Effector CD4-positive, alpha-beta T cell (primary cell): ENCODE measurements around the gene FAM83E.
A peak's percentile ranks its signal among the peaks of the same experiment; 100 is the strongest.
"Not testable (repeated sequence)": the region's sequence is repeated elsewhere in the genome, so short reads cannot be mapped to it uniquely, and the experiment has no call there.

ENCODE experiments used
- DNase-seq: peaks from one replicate; pipeline ENCODE4 v3.0.0-alpha.2; 2020

Gene FAM83E

DNA sequence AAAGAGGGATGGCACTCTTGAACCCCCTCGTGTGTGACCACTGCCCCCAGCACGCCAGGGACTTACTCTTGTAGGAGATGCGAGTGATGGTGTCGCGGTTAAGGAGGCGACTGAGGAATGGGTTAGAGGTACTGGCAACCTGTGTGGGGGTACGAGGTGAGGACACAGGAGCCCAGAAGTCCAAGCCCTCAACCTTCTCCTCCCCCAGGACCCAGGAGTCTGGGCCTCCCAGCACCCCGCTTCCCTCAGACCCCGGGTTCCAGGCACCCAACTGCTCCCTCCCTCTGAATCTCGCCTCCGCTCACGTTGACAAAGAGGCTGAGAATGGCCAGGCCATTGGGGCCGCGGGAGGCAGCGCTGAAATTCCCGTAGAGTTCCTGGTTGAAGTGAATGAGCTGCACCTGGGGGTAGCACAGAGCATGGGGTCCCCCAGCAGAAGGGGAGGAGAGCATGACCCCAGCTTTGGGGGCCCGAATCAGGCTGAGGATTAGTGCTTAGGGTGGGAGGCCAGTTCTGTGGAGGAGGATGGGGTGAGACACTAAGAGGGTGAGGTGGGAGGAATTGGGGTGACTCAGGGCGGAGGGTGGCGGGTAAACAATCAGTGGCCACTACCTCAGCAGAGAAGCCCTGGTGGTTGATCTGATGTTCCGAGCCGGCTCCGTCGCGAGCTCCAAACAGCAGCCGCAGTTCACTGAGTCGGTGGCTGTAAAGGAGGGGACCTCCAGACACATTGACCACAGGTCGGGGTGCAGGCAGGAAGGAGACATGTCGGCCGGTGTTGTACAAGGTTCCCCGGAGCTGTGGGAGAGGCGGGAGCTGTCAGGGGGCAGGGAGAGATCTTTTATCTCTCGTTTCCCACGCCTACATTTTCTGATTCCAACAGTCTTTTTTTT lies 24.9 kb upstream of the FAM83E start:
- DNase-seq, result no peak

DNA sequence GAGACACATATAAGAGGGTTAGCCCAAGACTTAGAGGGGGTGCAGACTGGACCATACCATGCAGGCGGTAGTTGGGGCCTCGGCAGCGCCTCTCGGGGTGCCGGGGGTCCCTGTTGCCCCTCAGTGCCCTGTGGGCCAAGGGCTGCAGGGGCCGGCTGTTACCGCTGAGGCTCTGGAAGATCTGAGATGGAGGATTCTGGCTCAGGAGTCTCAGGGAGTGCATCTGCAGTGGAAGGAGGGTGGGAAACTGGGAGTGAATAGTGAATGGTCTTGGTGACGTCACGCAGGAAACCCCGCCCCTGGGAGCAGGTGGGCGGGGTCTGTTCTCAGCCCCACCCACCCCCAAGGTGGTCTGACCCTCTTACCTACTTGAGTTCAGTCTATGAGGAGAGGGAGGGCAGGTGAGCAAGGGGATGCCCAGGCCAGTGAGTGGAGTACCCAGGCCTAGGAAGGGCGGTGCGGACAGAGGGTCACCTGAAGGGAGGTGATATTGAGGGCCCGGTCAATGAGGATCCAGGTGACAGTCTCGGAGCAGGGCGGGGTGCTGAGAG lies 24.0 kb upstream of the FAM83E start:
- DNase-seq, result no peak

DNA sequence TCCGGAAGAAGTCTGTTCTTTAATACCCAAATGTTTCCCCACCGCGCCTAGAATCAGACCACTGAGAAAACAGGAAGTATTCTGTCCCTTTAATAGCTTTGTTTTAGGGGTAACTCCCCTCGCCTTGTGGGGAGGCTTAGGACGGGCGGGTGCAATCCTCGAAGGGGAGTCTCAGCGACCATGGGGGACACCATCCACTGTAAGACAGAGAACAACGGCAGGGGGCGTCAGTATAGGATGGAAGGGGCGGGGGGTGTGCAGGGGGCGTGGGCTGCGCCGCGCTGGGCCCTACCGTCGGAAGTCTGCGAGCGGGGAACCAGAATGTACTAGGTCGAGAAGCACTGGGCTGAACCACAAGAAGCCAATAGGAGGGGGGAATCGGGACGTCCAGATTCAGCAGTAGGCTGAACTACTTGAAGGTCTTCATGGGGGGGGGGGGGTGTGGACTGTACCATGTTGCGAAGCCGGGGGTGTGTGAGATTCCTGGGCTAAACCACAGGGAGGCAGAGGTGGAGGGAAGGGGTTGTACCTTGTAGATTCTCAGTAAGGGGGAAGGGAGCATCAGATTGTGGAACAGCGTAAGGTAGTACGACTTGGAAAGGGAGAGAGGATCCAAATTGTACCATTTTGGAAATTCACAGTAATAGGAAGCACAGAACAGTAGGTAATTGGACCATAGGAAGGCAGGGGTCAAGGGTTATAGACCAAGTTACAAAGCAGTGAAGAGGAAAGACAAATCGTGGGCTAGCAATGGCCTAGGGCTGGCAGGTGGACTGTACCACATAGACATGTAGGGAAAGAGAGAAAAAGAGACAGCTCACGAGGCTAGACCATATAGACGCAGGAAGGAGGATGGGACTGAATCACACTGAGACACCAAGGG lies 23.3 kb upstream of the FAM83E start:
- DNase-seq, result peak; percentile 78

DNA sequence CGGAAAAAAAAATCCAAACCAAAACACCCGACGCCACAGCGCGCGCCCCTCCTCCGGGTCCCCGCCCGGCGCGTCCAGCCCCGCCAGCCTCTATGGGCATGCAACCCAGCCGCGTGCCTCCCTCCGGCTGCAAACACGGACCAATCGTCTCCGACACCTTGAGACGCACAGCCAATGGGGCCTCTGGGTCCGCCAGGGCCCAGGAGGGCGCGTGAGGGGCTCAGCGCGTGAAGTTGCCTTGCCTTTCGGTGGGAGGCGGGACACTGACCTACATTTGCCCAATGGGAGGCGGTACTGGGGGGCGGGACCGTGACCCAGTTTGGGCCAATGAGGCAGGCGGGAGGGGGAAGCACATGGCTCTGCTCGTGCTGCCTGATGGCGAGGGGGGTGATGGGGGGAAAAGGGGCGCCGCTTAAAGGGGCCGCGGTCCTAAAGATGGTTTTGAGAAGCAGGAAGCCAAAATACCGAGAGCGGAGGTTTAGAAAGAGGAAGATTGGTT lies 22.6 kb upstream of the FAM83E start:
- DNase-seq, result peak; percentile 99

DNA sequence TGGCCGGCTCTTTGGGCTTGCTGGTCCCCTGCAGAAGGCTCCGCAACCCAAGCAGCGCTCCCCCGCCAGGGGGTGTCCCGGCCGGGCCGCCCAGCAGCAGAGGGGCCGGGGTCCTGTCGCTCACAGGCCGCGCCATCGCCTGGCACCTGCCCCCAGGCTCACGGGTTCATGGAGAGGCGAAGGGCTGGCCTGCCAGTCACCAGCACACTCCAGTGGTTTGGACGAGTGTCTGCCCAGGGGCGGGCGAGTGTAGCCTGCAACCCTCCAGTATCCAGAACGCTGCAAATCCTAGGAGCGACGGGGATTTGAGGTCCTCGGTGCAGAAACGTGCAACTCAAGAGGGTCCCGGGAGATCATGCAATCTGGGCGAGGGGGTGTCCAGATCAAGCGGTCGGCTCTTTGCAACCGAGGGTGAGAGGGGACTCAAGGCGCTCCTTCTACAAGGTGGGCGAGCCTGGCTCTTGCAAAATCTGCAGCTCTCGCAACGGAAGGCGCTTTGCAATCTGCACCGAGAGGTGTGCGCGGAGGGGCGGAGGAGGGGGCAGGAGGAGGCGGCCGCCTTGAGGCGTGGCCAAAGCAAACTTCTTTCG lies 22.1 kb upstream of the FAM83E start, which contains the start of gene DBP:
TSS of gene DBP (minus strand) at position 521 of the 590 bp plus-strand sequence. CDS start at position 136, 385 bp downstream.
- DNase-seq, result peak; percentile 38

DNA sequence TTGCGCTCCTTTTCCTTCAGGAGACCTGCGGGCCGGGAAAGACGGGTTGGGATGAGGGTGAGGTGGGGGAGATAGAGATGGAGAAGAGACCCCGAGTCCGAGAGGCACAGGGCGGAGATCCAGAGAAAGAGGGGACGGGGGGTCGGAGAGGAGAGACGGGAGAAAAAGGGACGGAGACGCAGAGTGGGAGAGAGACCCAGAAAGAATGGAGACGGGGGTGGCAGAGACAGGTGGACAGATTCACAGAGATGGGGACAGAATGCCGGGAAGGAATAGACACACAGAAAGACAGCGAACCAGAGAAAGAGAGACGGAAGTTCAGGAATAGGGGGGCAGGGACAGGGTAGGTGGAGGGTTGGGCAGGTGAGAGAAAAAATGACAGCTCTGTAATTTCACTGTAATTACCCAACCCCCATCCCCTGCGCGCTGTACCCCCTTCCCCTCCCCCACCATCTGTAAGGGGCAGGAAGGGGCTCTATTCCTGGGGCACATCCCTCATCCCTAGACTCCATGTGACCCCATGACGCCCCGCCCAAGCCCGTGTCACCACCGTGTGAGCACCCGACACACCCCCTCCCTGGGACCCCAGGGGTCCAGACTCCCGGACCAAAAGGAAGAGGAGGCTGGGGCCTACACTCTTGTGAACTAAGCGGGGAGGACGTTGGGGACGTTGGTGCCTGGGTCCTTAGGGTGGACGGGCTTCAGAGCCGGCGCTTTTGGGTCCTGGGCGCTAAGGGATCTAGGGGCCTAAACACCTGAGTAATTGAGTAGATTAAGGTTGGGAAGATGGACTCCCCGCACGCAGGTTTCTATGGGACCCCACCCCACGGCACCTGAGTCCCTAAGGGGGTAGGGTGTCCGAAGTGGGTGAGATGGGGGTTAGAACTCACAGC lies 21.3 kb upstream of the FAM83E start:
- no peak for DNase-seq

DNA sequence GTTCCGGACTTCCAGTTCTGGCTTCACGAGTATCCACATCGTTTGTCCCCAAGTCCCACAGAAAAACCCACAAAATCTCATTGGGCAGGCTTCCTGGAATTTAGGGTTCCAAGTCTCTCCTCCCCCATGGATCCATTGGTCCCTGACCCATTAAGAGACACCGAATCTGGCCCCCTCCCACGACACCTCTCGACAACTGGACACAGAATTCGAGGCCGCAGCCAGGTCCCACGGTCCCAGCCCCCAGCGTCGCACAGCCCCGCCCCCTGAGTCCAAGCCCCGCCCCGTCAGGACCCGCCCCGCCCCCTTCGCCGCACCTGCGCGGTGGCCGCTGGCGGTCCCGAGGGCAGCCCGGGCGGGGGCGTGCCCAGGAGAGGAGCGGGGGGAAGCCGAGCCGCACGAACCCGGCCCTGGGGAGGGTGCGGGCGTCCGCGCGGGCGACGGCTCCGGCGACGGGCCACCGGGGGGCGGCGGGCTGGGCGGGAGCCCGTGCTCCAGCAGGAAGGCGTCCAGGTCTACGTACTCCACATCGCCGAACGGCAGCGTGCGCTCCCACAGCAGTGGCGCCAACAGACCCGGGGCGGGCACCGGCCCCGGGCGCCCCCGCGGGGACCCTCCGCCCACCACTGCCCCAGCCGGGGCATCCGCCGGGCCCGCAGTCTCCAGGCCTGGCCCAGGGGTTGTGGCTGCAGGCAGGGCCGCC lies 20.5 kb upstream of the FAM83E start:
- peak; percentile 70 for DNase-seq

DNA sequence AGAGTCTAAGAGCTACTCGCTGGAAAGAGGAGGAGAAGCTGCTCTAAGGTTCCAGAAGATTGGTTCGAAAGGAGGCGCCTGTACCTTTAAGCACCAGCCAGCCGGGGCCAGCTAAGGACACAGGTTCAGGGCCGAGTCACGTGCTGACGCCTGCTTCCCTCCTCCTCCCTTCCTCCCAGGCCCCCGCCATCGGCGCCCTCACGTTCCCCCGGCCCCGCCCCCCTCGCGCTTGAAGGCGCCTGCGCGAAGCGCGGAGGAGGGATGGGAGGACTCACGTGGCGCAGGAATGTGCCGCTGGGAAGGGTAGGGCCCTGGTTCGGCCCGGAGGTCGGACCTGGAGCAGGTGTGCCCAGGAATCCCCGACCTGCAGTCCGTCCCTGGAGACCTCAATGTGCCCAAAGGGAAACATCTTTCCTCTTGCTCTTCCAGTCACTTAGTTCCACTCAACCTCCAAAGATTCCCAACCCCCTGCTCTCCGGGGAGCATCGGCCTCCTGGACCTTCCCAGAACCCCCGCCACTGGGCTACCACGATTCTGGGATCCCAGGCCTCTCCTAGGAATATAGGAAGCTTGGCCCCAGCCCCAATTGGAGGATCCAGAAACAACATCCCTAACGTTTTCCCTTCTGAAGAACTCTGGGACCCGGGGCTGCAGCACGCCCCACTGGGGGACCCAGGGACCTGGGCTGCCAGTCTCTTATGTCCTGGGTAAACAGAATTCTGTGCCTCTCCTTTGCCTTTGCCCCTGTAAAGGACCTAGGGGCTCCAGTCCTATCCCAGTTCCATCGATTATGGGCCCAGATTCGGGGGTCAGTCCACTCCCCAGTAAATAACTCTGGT lies 19.8 kb upstream of the FAM83E start:
- peak; percentile 81 for DNase-seq

DNA sequence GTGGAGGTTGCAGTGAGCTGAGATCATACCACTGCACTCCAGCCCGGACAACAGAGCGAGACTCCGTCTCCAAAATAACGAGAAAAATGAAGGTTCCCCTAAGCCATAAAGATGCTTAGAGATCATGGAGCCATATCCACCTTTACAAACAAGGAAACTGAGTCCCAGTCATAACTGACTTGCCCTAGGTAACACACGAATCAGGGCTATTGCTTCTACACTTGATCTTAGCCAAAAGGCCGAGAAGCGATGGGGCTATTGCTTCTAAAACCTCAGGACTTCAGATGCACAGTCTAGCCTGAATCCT lies 19.1 kb upstream of the FAM83E start:
- DNase-seq, result no peak

DNA sequence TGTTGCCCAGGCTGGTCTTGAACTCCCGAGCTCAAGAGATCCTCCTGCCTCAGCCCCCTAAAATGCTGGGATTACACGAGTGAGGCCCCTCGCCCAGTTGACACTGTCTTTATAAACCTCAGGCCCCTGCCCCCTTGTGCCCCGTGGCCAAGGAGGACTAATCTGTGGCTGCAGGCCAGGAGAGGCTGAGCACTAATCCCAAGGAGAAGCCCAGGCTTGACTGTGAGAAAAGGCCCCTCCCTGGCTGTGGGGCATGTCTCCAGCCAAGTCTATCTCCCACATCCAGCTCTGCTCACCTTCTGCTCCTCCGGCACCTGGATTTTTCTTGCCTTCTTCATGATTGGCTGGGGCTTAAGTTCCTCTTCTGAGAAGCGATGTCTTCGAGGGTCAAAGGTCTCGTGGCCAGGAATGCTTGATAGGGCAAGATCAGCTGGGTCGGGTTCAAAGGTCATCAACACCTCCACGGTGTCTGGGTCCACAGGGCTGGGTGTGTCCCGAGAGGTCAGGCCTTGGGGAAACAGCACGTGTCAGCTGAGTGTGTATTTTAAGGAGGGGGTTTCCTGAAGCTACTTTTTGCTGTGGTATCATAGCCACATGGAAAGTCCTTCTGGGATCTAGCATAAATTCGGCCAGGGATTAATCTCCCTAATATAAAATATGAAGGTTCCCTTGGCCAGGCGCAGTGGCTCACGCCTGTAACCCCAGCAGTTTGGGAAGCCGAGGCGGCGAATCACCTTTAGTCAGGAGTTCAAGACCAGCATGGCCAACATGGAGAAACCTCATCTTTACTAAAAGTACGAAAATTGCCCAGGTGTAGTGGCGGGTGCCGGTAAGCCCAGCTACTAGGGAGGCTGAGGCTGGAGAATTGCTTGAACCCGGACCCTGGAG lies 18.5 kb upstream of the FAM83E start:
- no peak for DNase-seq

DNA sequence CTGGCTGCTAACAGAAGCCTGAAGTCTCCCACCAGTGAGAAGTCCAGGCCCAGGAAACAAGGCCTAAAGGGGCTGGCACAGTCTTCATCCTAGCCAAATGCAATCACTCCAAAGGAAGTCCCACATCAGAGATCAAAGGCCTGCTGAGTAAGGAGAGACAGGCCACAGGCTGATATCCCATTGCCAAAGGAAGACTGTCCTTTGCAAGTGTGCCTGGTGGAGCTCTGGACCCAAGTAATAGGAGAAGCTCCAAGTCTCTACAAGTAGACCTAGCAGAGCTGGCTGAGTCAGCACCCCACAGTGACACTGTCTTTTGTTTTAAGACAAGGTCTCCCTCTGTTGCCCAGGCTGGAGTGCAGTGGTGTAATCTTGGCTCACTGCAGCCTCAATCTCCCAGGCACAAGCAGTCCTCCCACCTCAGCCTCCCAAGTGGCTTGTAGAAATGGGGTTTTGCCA lies 17.8 kb upstream of the FAM83E start:
- DNase-seq, result no peak

DNA sequence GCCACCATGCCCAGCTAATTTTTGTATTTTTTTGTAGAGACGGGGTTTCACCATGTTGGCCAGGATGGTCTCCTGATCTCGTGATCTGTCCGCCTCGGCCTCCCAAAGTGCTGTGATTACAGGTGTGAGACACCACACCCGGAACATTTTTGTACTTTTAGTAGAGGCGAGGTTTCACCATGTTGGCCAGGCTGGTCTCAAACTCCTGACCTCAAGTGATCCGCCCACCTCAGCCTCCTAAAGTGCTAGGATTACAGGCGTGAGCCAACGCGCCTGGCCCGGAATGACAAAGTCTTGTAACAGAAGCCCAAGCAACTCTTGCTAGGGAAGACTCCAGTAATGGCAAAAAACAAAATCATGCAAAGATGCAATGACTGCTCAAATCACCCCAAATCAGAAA lies 17.4 kb upstream of the FAM83E start:
- not testable (repeated sequence) for DNase-seq

DNA sequence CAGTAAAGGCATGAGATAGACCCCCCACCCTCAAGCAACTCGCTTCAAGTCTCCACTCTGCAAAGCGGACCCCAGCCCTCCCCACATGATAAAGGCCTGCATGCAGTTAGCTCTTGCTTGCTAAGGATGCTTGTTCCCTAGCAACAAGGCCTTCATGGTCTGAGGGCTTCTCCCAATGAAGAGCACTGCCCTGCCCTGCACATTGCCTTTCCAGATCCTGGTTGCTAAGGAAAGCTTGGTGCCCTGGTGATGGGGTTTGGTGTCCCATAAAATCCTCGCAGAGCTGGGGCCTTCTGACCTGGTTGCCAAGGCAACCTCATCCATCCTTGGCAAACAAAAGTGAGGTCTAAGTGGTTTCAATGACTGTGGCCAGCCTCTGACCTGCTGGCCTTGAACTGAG lies 16.3 kb upstream of the FAM83E start:
- no peak for DNase-seq

DNA sequence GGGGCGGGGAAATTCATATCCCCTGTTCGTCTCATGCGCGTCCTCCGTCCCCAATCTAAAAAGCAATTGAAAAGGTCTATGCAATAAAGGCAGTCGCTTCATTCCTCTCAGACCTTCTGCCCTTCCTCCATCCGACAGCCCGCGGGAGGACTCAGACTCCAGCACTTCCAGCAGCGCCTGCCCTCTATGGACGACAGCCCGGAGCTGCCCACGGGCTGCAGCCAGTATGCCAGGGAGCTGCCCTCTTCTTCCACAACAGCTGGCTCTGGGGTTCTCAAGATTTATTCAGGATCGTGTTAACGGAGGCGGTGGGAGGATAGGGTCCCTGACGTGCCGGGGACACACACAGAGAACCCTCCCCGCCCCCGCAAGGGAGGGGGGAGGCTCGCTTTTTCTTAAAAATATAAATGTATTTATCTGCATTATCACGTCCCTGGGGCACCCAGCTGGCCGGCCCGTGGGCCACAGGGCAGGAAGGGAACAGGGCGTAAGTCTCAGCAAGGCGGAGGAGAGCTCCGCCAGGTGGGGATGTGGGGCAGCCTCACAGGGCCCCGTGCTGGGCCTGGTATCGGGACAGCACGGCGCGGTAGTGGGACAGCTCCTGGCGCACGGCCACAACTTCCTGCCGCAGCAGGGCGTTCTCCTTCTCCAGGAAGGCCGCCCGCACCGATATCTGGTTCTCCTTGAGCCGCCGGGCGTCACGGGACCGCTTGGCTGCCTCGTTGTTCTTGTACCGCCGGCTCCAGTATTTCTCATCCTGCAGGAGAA lies 15.6 kb upstream of the FAM83E start:
- DNase-seq, result no peak

DNA sequence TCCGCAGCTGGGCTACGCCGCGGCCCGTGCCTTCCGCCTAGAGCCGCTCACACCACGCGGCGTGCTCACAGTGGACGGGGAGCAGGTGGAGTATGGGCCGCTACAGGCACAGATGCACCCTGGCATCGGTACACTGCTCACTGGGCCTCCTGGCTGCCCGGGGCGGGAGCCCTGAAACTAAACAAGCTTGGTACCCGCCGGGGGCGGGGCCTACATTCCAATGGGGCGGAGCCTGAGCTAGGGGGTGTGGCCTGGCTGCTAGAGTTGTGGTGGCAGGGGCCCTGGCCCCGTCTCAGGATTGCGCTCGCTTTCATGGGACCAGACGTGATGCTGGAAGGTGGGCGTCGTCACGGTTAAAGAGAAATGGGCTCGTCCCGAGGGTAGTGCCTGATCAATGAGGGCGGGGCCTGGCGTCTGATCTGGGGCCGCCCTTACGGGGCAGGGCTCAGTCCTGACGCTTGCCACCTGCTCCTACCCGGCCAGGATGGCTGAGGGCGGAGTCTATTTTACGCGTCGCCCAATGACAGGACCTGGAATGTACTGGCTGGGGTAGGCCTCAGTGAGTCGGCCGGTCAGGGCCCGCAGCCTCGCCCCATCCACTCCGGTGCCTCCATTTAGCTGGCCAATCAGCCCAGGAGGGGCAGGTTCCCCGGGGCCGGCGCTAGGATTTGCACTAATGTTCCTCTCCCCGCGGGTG lies 14.9 kb upstream of the FAM83E start:
- DNase-seq, result no peak

DNA sequence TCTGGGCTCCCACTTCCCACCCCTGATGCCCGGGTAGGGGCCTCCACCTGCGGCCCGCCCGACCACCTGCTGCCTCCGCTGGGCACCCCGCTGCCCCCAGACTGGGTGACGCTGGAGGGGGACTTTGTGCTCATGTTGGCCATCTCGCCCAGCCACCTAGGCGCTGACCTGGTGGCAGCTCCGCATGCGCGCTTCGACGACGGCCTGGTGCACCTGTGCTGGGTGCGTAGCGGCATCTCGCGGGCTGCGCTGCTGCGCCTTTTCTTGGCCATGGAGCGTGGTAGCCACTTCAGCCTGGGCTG lies 14.4 kb upstream of the FAM83E start:
- DNase-seq, result no peak

DNA sequence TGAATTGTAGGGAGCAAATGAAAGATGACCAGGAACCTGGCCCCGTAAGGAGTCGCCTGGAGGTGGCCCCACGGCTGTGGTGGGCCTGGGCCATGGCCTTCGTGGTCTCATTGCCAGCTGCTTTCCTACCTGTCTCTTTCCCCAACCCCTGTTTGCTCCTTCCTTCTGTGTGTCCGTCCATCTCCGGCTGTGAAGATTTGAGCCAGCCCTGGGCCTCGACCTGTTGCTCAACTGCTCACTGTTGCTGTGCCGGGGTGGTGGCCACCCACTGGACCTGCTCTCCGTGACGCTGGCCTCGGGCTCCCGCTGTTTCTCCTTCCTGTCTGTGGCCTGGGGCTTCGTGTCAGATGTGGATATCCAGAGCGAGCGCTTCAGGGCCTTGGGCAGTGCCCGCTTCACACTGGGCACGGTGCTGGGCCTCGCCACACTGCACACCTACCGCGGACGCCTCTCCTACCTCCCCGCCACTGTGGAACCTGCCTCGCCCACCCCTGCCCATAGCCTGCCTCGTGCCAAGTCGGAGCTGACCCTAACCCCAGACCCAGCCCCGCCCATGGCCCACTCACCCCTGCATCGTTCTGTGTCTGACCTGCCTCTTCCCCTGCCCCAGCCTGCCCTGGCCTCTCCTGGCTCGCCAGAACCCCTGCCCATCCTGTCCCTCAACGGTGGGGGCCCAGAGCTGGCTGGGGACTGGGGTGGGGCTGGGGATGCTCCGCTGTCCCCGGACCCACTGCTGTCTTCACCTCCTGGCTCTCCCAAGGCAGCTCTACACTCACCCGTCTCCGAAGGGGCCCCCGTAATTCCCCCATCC lies 13.8 kb upstream of the FAM83E start:
- DNase-seq, result no peak
